Measurements from ENCODE around the gene KRTAP5-6. TPM values are rescaled to one million over a fixed set of nuclear protein-coding genes. Genes with fewer than 3 reads are reported as not detected.

The KRTAP5-6 gene
- total RNA-seq, 1 experiment from 2014 or later, result not detected

DNA sequence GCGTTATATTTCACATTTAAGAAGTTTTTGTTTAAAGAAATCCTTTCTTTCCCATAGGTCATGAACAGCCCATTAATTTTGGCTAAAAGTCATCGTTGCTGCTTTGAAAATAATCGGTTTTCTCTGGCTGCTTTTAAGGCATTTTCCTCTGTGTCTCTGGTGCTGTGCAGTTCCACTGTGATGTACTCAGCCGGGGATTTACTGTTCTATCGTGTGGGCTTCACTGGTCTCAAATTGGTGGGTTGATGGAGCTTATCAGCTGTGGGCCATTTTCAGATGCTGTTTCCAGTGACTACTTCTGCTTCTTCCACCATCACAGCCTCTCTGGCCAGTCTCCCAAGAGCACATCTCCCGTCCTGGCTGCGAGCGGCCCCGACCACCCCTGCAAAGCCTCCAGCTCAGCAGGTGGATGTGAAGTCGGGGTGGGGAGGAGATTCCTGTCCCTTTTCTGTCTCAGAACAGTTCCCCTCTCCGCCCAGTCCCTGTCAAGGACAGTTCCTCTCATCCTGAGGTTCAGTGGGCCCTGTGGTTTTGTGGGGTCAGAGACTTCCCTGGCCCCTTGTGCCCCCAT, 33.1 kb downstream of the KRTAP5-6 start:
- no peak for DNase-seq (ENCODE audit: extremely low read depth, low read depth)

DNA sequence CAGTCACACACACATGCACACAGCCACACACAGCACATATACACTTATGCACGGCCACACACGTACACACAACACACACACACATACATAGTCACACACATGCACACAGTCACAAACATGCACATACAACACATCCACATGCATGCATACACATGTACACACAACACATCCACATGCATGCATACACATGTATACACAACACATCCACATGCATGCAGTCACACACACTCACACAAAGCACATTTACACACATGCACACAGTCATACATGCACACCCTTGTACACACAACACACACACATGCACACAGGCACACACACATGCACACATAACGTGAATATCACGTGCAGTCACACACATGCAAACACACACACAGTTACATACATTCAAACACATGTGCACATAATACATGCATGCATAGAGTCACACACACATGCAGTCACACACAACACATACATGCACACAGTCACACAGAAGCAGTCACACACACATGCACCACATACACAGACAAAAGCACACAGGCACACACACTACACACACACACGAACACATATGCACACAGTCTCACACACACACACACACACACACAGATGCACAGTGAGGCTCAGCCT, 34.6 kb downstream of the KRTAP5-6 start:
- no peak for DNase-seq (ENCODE audit: extremely low read depth, low read depth)

DNA sequence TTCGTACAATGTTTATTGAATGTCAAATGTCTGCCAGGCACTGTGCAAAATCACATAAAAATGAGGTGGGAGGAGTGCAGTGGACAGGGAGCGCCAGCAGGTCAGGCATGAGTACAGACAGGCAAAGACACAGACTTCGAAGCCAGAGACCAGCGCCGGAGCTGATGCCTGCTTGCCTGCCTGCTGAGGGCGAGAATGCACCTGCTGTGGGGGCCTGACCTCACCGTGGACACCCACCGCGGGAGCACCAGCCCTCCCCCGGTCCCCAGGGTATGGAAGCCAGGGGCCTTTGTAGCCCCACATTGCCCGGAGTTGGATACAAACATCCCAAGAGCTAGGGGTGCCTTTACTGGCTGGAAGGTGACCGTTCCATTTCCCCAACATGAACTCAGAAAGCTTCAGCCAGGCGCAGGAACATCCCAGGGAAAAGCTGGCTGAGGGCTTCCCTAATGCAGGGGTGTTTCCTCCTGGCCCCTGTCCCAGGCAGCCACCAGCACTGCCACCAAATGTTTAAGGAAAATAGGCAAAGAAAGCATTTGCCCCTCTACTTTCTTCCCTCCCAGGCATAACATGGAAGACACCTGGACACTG, 35.5 kb downstream of the KRTAP5-6 start:
- DNase-seq (ENCODE audit: extremely low read depth, low read depth), result no peak

DNA sequence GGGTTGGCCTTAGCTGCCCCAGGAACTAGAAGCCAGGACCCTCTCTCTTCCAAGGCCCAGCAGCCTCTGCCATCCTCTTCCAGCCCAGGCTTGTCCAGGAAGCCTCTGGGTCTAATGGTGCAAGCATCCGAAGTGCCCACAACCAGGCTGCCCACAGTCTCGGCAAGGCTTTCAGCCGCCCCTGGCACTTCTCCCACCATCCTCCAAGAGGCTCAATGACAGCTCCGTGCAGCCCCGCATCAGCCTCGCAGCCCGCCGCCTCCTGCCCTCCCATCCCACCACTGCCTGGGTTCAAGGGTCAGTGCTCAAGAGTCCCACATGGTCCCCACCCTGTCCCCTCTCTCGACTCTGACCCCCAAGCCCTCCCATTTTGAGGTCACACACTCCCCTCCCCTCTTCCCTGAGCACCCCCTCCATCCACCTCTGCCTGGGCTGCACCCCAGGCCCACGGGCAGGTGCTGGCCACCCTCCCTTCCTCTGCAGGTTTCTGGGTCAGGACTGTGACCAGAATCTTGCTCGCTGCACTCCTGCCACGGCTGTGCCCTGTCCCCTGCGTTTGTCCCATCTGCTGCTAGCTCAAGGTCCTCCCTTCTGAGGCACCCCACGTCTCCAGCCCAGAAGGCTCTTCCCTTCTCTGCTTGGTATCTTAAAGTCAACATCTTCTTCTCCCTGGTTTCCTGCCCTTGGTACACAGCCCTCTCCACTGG, 36.2 kb downstream of the KRTAP5-6 start:
- no peak for DNase-seq (ENCODE audit: extremely low read depth, low read depth)

DNA sequence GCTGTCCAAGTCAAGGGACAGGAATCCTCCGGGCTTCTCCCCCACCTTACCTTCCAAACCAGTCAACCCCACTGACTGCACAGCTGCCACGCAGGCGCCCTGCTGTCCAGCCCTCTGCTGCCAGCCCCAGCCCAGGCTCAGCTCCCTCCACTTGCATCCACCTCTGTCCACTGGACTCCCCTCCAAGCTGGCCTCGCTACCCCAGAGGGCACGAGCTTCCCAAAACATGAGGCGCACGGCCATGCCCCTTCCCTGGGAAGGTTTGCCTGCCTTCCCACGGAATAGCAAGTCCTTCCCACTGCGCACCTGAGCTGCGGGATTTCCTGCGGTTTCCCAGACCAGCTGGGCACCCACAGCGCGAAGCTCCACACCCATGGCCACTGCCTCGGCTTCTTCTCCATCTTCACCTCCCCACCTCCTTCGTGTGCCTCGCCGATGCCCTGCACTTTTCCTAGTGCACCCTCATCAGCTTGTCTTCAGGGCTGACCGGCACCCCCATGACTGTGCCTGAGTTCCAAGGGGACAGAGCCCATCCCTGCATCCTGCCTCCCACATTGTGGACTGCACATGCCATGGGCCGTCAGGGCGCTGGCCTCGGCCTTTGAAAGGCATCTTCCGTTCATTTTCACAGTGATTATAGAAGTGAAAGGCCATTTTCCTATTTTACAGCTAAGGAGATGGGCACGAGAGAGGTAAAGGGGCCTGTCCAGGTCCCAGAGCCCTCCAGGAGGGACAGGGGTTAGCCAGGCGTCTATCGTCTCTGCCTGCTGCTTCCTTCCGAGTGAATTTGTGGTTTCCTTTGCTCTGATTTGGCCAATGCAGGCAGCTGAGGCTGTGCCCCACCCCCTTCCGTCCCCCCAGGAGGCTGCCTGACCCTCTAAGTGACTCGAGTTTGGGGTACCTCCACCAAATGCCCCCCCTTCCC, 37.0 kb downstream of the KRTAP5-6 start:
- DNase-seq (ENCODE audit: extremely low read depth, low read depth), result no peak

DNA sequence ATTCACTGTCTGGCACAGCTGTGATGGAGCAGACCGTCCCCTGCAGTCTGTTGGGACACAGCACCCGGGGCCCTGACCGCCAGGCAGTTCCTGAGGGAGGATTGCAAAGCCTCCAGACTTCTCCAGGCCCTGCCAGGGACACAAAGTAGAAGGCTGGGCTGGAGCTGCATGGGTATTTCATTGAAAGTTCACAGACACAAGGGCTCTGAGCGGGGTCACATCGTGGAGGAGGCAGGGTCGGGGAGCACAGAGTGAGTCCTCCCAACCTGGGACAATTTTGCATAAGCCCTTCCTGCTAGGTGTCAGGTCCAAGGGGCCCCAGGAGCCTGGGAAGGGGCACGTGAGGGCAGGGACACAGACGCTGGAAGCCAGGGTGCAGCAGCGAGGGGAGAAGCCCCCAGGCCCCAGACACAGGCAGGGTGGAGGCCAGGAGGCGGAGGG, 37.7 kb downstream of the KRTAP5-6 start:
- DNase-seq (ENCODE audit: extremely low read depth, low read depth), result no peak

DNA sequence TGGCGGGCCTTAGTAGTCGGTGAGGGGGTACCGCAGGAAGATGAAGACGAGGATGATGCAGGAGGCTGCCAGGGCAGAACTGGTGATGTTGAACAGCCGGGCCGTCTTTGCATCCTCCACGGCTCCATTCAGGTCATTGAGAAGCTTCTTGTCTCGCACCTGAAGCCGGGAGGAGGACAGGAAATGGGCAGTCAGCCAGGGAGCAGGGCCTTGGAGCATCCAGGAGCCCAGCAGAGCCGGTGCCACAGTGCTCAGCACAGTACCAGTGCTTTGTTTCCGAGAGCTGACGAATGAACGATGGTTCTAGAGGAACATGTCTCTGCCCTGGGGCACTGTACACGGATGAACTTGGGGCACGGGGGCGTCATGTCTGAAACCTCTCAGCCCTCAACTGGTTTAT, 38.3 kb downstream of the KRTAP5-6 start:
- no peak for DNase-seq (ENCODE audit: extremely low read depth, low read depth)

DNA sequence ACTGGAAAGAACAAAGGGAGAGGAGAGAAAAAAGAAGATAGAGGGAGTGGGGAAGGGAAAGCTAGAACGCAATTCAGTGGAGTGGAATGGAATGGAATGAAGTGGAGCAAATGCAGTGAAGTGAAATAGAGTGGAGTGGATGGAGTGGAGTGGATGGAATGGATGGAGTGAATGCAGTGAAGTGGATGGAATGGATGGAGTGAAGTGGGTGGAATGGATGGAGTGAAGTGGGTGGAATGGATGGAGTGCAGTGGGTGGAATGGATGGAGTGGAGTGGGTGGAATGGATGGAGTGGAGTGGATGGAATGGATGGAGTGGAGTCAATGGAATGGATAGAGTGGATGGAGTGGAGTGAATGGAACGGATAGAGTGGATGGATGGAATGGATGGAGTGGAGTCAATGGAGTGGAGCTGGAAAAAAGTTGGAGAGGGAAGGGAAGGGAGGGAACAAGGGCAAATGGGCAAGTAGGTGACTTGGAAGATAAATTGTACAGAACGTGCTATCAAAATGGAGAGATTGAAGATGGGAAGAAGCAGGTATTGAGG, 39.5 kb downstream of the KRTAP5-6 start:
- DNase-seq (ENCODE audit: extremely low read depth, low read depth), result no peak

DNA sequence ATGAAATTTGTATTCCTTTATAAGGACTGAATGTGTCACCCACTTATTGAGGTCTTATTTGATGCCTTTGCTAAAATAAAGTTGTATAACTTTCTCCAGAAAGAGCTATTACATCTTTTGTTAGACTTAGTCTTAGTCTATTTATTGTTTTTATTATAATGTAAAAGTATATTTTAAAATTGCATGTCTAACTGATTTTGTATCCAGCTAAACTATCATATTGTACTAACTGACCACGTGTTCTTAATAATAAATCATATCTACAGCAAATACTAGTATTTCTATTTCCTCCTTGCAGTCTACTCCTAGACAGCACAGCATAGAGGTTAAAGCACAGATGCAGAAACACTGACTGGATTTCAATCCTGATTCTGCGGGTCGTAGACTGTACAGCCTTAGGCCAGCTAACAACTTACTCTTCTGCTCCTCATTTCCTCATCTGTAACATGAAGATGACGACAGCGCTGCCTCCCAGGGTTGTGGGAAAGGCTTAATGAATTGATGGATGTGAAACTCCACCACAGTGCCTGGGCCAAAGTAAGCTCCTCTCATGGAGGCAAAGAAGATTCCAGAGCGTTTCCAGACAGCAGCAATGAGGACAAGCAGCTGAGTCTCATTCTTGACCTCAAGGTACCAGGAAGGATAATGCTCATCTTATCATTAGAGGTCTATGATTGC, 40.2 kb downstream of the KRTAP5-6 start:
- no peak for DNase-seq (ENCODE audit: extremely low read depth, low read depth)

DNA sequence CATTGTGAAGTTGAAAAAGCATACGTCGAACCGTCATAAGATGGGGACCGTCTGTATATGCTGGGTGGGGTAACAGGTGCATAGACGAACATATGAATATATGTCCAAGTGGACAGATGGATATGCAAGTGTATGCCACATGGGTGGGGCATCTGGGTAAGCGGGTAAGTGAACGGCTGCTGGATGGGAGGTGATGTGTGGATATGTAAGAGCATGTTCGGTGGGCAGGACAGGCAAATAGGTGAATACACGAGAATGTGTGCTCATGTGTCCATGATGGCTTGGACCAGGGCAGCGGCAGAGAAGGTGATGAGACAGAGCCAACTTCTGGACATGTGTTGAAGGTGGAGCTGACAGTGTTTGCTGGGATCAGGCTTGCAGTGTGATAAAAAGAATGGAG, 41.4 kb downstream of the KRTAP5-6 start:
- DNase-seq (ENCODE audit: extremely low read depth, low read depth), result no peak

DNA sequence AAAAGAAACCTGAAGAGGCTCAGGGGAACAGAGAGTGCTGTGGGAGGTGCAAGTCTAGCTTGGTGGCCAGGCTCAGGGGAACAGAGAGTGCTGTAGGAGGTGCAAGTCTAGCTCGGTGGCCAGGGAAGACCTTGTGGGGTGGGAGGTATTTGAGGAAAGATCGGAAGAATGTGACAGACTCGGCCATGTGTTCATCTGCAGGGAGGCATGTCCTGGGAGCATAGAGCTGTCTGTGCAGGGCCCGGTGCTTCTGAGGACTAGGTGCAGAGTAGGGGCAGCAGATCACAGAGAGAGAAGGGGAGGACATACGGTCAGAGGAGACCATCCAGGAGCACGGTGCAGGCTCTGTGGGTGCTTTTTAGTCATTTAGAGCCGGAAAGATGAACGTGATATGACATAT, 42.6 kb downstream of the KRTAP5-6 start:
- no peak for DNase-seq (ENCODE audit: extremely low read depth, low read depth)

DNA sequence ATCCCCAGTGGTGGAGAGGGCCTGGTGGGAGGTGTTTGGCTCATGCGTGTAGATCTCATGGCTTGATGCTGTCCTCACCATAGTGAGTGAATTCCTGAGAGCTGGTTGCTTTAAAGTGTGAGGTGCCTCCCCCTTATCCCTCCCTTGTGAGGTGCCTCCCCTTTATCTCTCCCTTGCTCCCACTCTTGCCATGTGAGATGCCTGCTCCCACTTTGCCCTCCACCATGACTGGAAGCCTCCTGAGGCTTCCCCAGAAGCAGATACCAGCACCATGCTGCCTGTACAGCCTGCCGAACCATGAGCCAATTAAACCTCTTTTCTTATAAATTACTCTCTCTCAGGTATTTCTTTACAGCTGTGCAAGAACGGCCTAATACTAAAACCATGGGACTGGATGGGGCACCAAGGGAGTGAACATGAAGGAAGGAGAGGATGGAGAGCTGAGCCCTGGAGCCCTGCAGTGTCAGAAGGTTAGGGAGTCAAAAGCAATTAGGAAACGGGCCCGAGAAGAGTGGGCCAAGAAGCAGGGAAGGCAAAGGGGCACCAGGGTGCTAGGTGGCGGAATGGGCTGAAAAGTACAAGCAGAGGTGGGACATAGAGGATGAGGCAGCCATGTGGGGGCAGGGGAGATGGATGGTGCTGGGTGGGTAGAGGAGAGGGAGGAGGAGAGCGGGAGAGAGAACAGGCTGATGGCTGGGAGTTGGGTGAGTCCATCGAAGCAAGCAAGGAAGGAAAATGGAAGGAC, 44.0 kb downstream of the KRTAP5-6 start:
- DNase-seq (ENCODE audit: extremely low read depth, low read depth), result no peak

DNA sequence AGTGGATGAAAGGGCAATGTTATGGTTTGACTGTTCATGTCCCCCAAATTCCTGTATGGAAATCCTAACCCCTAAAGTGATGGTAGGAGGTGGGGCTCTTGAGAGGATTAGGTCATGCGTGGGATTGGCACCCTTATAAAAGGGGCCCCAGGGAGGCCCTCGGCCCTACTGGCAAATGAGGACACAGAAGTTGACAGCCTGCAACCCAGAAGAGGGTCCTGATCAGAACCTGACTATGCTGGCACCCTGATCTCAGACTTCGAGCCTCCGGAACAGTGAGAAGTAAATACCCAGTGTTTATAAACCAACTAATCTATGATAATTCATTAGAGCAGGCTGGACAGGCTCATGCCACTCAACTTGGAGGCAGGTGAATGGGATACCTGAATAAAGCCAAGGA, 44.7 kb downstream of the KRTAP5-6 start:
- DNase-seq (ENCODE audit: extremely low read depth, low read depth), result no peak

DNA sequence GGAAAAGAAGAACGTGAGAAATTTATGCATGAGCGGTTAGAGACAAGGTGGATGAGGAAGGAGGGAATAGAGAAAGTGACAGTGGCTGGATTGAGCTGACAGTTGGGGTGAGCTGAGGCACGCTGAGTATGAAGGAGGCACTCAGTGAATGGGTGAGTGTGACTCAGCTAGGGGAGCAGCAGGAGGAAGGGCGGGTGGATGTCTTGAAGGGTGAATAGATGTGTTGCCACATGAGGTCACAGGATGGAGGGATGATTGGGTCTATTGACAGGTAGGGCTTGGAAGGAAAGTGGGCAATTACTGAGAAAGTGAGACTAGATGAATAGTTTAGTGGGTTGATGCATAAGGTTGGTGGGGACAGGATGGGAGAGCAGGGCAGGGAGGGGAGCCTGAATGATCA, 45.4 kb downstream of the KRTAP5-6 start:
- DNase-seq (ENCODE audit: extremely low read depth, low read depth), result no peak

DNA sequence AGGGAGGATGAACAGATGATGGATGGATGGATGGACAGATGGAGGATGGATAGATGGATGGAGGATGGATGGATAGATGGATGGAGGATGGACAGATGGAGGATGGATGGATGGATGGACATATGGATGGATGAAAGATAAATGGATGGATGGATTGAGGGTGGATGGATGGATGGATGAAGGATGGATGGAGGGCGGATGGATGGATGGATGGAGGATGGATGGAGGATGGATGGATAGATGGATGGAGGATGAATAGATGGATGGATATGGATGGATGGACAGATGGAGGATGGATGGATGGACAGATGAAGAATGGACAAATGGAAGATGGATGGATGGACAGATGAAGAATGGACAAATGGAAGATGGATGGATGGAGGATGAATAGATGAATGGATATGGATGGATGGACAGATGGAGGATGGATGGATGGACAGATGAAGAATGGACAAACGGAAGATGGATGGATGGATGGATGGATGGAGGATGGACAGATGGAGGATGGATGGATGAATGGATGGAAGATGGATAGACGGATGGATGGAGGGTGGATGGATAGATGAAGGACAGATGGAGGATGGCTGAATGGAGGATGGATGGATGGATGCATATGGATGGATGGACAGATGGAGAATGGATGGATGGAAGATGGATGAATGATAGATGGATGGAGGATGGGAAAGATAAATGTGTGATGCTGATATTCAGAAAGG, 46.0 kb downstream of the KRTAP5-6 start:
- no peak for DNase-seq (ENCODE audit: extremely low read depth, low read depth)

DNA sequence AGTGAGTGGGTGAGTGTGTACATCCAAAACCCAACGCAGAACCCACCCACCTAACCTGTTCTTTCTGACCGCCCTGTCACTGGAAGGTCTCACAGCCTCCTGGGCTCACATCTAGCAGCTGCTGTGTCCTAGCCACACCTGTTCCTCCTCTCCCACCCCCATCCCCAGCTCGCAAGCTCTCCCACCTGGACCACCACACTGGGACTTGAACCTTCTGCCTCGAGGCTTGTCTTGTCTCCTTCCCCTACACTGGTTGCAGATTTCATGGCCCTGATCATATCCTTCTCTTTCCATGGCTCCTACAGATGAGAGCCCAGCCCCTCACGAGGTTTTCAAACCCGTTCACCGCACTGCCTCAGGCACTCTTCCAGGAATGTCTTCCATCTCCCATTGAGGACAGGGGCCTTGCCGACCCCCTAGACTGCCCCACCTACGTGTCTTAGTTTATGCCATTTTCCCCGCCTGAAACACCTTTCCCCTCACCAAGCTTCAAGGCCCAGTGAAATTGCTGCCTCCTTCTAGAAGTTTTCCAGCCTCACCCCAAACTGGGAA, 46.7 kb downstream of the KRTAP5-6 start:
- DNase-seq (ENCODE audit: extremely low read depth, low read depth), result no peak

DNA sequence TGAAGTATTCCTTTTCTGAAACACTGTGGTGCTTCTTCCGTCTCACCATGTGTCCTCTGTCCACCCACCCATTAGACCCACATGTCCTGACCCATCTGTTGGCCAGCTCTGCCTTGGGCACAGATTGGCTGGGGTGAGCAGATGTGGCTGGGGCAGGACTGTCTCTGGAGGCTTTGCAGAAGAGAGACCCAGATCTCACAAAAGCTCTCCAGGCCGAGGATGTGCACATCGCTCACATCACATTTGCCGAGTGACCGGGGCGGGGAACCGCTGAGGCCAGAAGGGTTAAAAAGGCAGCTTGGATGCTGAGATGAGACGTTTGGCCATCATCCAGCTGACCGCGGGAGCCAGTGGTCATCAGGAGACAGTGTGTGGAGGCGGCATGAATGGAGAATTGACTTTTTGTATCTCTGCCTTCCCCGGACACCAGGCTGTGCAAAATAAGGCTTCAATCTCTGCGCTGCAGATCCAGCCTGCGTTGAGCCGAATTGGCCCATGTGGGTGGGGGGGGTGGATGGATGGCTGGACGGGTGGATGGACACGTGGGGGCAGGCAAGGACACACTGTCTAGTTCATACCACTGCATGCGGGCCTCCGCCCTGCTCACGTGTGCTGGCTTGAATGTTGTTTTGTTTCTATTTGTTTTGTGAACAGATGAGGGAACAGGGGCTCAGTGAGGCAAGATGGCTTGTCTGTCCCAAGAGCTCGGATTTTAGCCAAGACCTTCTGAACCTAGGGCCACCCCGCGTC, 47.3 kb downstream of the KRTAP5-6 start:
- DNase-seq (ENCODE audit: extremely low read depth, low read depth), result no peak
